Measurements from ENCODE around the gene HOXD9.

DNA sequence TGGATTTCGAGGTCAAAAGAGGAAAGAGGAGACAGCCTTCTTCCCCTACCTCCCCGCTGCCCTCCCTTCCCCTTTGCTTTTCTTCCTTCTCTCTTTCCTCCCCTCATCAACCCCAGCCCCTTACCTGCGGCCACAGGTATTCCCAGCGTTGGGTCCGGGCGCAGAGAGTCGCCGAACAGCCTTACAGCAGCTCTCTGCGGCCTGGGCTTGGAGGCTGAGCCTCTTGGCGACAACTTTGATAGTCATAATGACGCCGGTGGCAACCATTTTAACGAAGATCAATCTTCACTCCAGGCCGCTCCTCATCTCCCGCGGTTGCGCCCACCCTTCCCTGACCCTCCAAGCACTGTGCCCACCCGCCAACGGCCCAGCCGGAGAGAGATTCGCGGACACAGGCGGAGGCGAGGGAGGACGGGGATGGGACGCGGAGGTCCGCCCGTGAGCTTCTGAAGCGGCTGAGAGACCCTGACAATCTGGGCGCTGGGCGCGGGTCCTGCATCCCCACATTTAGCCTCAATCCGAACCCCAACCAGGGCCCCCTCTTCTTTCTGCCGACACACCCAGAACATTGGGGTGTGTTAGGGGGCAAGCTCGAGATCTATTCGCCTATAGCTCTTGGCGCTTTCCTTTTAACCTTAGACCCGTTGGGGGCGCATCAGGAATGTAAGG lies 37.3 kb upstream of the HOXD9 start:
- TF ChIP-seq POLR2A (IDR thresholded peaks at IDR 0.05) (no peak), POLR2AphosphoS5 (IDR thresholded peaks at IDR 0.05) (no peak), EP300 (IDR thresholded peaks at IDR 0.05) (no peak)
- TF ChIP-seq, protein P1, sequence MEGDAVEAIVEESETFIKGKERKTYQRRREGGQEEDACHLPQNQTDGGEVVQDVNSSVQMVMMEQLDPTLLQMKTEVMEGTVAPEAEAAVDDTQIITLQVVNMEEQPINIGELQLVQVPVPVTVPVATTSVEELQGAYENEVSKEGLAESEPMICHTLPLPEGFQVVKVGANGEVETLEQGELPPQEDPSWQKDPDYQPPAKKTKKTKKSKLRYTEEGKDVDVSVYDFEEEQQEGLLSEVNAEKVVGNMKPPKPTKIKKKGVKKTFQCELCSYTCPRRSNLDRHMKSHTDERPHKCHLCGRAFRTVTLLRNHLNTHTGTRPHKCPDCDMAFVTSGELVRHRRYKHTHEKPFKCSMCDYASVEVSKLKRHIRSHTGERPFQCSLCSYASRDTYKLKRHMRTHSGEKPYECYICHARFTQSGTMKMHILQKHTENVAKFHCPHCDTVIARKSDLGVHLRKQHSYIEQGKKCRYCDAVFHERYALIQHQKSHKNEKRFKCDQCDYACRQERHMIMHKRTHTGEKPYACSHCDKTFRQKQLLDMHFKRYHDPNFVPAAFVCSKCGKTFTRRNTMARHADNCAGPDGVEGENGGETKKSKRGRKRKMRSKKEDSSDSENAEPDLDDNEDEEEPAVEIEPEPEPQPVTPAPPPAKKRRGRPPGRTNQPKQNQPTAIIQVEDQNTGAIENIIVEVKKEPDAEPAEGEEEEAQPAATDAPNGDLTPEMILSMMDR (IDR thresholded peaks at IDR 0.05), result no peak
